Ovary (tissue), 3 donors: ENCODE results near the gene CTIF.

ENCODE experiments used
- EP300 ChIP-seq: sonication (generic); formaldehyde crosslinking; IDR thresholded peaks from one replicate; pipeline ENCODE4 v1.6.1; 2017; ENCODE audit warnings: antibody characterized with exemption
- POLR2A ChIP-seq: fragments of 450-650 bp; IDR thresholded peaks from one replicate; pipeline ENCODE4 v1.6.1; 2017; ENCODE audit warnings: antibody characterized with exemption, mild to moderate bottlenecking, moderate library complexity
- TF ChIP-seq, protein P1 (sequence below), 3 donors: fragments of 450-650 bp in 2 of 3; fragments of 200-600 bp in 1 of 3; IDR thresholded peaks; one replicate each; pipeline versions ENCODE4 v1.5.1 to v1.8.0; 2016 to 2022; ENCODE audit warnings: antibody characterized with exemption in 3 of 3, mild to moderate bottlenecking in 1 of 3
- donor health status: DM: no; HTN: no; CAD: no.

GRCh38 chr18:48858676-48859075 lies 319.8 kb downstream of the CTIF start:
- TF ChIP-seq, protein P1, sequence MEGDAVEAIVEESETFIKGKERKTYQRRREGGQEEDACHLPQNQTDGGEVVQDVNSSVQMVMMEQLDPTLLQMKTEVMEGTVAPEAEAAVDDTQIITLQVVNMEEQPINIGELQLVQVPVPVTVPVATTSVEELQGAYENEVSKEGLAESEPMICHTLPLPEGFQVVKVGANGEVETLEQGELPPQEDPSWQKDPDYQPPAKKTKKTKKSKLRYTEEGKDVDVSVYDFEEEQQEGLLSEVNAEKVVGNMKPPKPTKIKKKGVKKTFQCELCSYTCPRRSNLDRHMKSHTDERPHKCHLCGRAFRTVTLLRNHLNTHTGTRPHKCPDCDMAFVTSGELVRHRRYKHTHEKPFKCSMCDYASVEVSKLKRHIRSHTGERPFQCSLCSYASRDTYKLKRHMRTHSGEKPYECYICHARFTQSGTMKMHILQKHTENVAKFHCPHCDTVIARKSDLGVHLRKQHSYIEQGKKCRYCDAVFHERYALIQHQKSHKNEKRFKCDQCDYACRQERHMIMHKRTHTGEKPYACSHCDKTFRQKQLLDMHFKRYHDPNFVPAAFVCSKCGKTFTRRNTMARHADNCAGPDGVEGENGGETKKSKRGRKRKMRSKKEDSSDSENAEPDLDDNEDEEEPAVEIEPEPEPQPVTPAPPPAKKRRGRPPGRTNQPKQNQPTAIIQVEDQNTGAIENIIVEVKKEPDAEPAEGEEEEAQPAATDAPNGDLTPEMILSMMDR (IDR thresholded peaks at IDR 0.05) = no peak
- TF ChIP-seq EP300 (no peak), POLR2A (no peak)
